Epithelial cell of proximal tubule (primary cell): ENCODE data around the gene CTDSP2. TPM values are rescaled to one million over a fixed set of nuclear protein-coding genes. Genes with fewer than 3 reads are reported as not detected.
"Not testable (repeated sequence)": the region's sequence is repeated elsewhere in the genome, so short reads cannot be mapped to it uniquely, and the experiment has no call there.

Source experiments
- DNase-seq: peaks from one replicate; pipeline ENCODE4 v3.0.0-alpha.2; 2011; ENCODE audit warnings: low read depth
- H3K4me3 ChIP-seq: 2 replicates; pipeline ENCODE4 v1.5.1; 2011; ENCODE audit warnings: low read depth, mild to moderate bottlenecking, low read length
- CTCF ChIP-seq: conservative IDR thresholded peaks from 2 replicates; pipeline ENCODE4 v1.5.1; 2012; ENCODE audit warnings: low read depth, mild to moderate bottlenecking, low read length
- total RNA-seq: library from RNA; depleted of rRNA; stranded (reverse); fragments of >200 nt; gene quantifications from 2 replicates; pipeline ENCODE4 v1.2.3, GENCODE V29; 2015

The CTDSP2 gene
- total RNA-seq, 1 donor from 2014 or later, result 53.1 TPM

GRCh38 chr12:57859121-57859520 lies 12.6 kb upstream of the CTDSP2 start:
- no peak for DNase-seq
- TF ChIP-seq CTCF, result no peak
- H3K4me3 ChIP-seq, result no peak overlapping the region

- not testable (repeated sequence) for DNase-seq, H3K4me3 ChIP-seq
Measured at GRCh38 chr12:57858123-57858522, 11.6 kb upstream of the CTDSP2 start.

- TF ChIP-seq CTCF, result no peak
- DNase-seq, result no peak
- H3K4me3 ChIP-seq, result no peak overlapping the region
Measured at GRCh38 chr12:57854965-57855364, 8.4 kb upstream of the CTDSP2 start.

GRCh38 chr12:57853864-57854556 lies 7.5 kb upstream of the CTDSP2 start:
- no peak for TF ChIP-seq CTCF
- H3K4me3 ChIP-seq, result no peak overlapping the region
- DNase-seq, result no peak

DNA sequence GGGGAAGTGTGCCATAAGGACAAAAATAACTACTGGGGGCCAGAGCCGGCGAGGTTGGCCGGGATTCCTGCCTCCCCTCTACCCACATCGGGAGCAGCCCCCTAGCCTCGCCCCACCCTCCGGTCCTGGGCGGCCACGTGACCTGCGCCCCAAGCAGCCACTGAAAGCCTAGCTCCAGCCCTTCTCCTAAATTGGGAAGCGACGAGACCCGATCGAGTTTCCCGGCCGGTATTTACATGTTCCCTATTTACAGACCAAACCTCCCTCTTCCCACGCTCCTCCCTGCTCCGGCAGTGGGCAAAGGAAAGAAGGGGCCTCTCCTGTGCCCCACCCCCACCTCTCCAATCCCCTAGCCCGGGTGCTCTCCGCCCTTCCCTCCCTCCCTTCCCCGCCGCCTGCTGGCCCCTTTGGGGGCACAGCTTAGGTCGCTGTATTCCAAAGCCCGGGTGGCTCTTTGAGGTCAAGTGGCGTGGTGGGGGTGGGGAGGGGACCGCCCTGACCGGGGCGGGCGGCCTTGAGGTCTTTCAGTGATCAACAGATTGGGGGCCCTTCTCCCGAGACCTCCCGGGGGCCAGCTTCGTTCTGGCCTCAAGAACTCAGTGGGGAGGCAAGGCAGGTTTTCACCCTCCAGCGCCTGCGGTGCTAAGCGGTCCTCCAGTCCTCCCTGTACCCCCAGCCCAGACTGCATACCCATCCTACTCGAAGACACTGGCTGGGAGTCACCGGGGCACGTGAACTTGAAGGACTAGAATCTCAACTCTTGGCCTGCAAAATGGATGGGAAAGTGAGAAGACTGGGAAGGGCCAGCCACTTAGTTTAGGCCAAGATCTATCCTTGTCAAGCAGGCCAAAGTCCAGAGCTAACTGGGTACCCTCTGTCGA lies 6.3 kb upstream of the CTDSP2 start:
- no peak for DNase-seq
- H3K4me3 ChIP-seq, result no peak overlapping the region
- no peak for TF ChIP-seq CTCF

GRCh38 chr12:57852200-57852599 lies 5.7 kb upstream of the CTDSP2 start:
- H3K4me3 ChIP-seq, result no peak overlapping the region
- no peak for DNase-seq
- TF ChIP-seq CTCF, result no peak

- H3K4me3 ChIP-seq, result no peak overlapping the region
- TF ChIP-seq CTCF, result no peak
- no peak for DNase-seq
Measured at GRCh38 chr12:57851552-57851951, 5.0 kb upstream of the CTDSP2 start.
